Heart left ventricle (tissue), 16 donors: ENCODE results near the gene METRNL. TPM values are rescaled to one million over a fixed set of nuclear protein-coding genes. Genes with fewer than 3 reads are reported as not detected.
"Not testable (repeated sequence)": the region's sequence is repeated elsewhere in the genome, so short reads cannot be mapped to it uniquely, and the experiment has no call there.

Experiments
- ATAC-seq, 4 donors: fragments of 200-7000 bp; cut with Tn5 transposase; one replicate each; pipeline ENCODE4 v1.9.1; 2020 to 2022; ENCODE audit warnings: moderate library complexity in 4 of 4, mild to moderate bottlenecking in 3 of 4, moderate number of reproducible peaks in 1 of 4
- DNase-seq, 5 donors: peaks; one replicate each; pipeline ENCODE4 v3.0.0-alpha.2; 2020
- H3K27ac ChIP-seq, 12 donors: fragments of 200-600 bp; sonication (generic) in 4 of 12; one replicate each; pipeline versions ENCODE4 v1.5.0 to v1.8.0; 2016 to 2022; ENCODE audit warnings: mild to moderate bottlenecking in 2 of 12
- H3K27me3 ChIP-seq, 9 donors: fragments of 200-600 bp; sonication (generic) in 2 of 9; one replicate each; pipeline versions ENCODE4 v1.5.1 to v1.8.0; 2016 to 2022; ENCODE audit warnings: mild to moderate bottlenecking in 3 of 9
- H3K36me3 ChIP-seq, 9 donors: fragments of 200-600 bp; sonication (generic) in 2 of 9; one replicate each; pipeline versions ENCODE4 v1.5.0 to v1.8.0; 2018 to 2022; ENCODE audit warnings: mild to moderate bottlenecking in 2 of 9
- H3K4me1 ChIP-seq, 12 donors: fragments of 200-600 bp; sonication (generic) in 4 of 12; one replicate each; pipeline versions ENCODE4 v1.5.0 to v1.8.0; 2016 to 2022; ENCODE audit warnings: mild to moderate bottlenecking in 3 of 12
- H3K4me3 ChIP-seq, 12 donors: fragments of 200-600 bp; sonication (generic) in 4 of 12; one replicate each; pipeline versions ENCODE4 v1.5.0 to v1.8.0; 2017 to 2022; ENCODE audit warnings: mild to moderate bottlenecking in 9 of 12, moderate library complexity in 4 of 12
- H3K9me3 ChIP-seq, 12 donors: fragments of 200-600 bp; sonication (generic) in 4 of 12; one replicate each; pipeline versions ENCODE4 v1.5.0 to v1.8.0; 2016 to 2022; ENCODE audit warnings: mild to moderate bottlenecking in 1 of 12
- POLR2A ChIP-seq, 2 donors: fragments of 450-650 bp; IDR thresholded peaks; one replicate each; pipeline ENCODE4 v1.6.1; 2017; ENCODE audit warnings: antibody characterized with exemption in 2 of 2, mild to moderate bottlenecking in 2 of 2, moderate library complexity in 2 of 2
- WGBS, 4 donors: extraction: QIAGEN DNeasy Blood & Tissue Kit in 2 of 4; methylation state at CpG; one replicate each; pipeline versions ENCODE4 v1.1.5 to v1.1.7; 2013 to 2018; 5-methylcytosine and 5-hydroxymethylcytosine counted together
- intact Hi-C, 10 donors: fragments of 100-400 bp; cut with DNase I; formaldehyde crosslinking; loops; one replicate each; pipeline versions ENCODE4 v1.11.1 to v1.14.2; 2022
- polyA plus RNA-seq, 2 donors: library from polyadenylated mRNA; stranded (reverse); fragments of 200-250 nt; gene quantifications; one replicate each; pipeline ENCODE4 v1.2.3, GENCODE V29; 2013
- total RNA-seq, 9 donors: library from RNA; depleted of rRNA in 2 of 9; stranded (reverse); fragments of >200 nt in 2 of 9; fragmentation: NEBNext Ultra II Directional in 3 of 9; extraction: Animal tissue kit (Norgen Biotek cat#: 25700) in 3 of 9; gene quantifications; one replicate each; pipeline versions ENCODE4 v1.1.0 to v1.2.4, GENCODE V29; 2016 to 2023
- TF ChIP-seq, protein P1 (sequence below), 12 donors: fragments of 200-600 bp; sonication (generic) in 4 of 12; IDR thresholded peaks; one replicate each; pipeline versions ENCODE4 v1.5.0 to v1.8.0; 2018 to 2022; ENCODE audit warnings: antibody characterized with exemption in 12 of 12, mild to moderate bottlenecking in 5 of 12
- donor health status: ischemic (EF 13 %, LVEDD 7.1; RV severe dilation, severe dysfunction).
- donor health status: healthy with polysubstance abuse.
- donor health status: DM: no; HTN: yes; CAD: no.
- donor health status: DM: no; HTN: no; CAD: no.
- donor health status: ischemic (EF 25% LVEDD 6.9; RV normal size, moderate dysfunction).
- donor health status: ischemic (EF 25% LVEDD 5.7; RV mildly dilated, moderate dysfunction).
- donor health status: healthy.
- donor health status: DM: yes; HTN: yes; CAD: no.
- donor health status: ischemic (EF 35%, LVEDD 5.7; RV mildly dilated, moderate dysfunction).
- donor health status: nonischemic (EF 11% LVEDD 7.7; RV severe dilation, severe dysfunction).
- donor health status: DM: yes; HTN: yes; CAD: no.
- donor health status: PGD.
- donor health status: ischemic (EF 29% LVEDD 5.4; RV normal size, mild dysfunction).
- donor health status: nonischemic (EF 23%, LVEDD 6.1; RV moderate dilation, normal function).

Gene METRNL
- total and polyA plus RNA-seq, 11 donors = 59.4 to 144 (median 79.5) TPM

DNA sequence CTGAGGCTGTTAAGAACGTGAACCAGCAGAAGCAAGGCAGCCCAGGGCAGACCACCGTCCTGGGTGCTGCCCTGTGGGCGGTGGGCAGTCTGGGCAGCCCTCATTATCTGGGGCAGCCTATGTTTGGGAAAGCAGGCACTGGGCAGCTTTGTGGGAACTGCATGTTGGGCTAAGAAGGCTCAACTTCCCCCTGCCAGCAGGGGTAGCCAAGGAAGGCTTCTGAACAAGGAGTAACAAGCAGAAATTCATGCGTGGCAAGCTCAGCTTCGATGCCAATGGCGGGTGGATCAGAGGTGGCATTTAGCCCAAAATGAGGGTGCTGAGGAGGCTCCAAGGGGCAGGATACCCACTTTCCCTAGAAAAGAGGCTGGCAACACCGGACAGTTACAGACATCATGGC is 42.7 kb upstream of the METRNL start:
- TF ChIP-seq, protein P1, sequence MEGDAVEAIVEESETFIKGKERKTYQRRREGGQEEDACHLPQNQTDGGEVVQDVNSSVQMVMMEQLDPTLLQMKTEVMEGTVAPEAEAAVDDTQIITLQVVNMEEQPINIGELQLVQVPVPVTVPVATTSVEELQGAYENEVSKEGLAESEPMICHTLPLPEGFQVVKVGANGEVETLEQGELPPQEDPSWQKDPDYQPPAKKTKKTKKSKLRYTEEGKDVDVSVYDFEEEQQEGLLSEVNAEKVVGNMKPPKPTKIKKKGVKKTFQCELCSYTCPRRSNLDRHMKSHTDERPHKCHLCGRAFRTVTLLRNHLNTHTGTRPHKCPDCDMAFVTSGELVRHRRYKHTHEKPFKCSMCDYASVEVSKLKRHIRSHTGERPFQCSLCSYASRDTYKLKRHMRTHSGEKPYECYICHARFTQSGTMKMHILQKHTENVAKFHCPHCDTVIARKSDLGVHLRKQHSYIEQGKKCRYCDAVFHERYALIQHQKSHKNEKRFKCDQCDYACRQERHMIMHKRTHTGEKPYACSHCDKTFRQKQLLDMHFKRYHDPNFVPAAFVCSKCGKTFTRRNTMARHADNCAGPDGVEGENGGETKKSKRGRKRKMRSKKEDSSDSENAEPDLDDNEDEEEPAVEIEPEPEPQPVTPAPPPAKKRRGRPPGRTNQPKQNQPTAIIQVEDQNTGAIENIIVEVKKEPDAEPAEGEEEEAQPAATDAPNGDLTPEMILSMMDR (IDR thresholded peaks at IDR 0.05) = no peak
- TF ChIP-seq POLR2A (IDR thresholded peaks at IDR 0.05) = no peak
- Histone ChIP-seq H3K4me1 (no peaks in the 10 kb centered on the region), H3K4me3 (no peak overlapping the region), H3K27ac (no peak overlapping the region), H3K27me3 (no peaks in the 10 kb centered on the region), H3K9me3 (peaks cover 0 to 16% (median 7%) of the 10 kb centered on the region in 12 donors), H3K36me3 (peaks cover 0 to 37% (median 6%) of the 10 kb centered on the region in 9 donors)
- no peak for ATAC-seq
- intact Hi-C loops = no loop called here
- WGBS, 4 donors = 90 to 93% (median 92%) methylated on average over 7 of the region's 7 CpGs
- no peak for DNase-seq

DNA sequence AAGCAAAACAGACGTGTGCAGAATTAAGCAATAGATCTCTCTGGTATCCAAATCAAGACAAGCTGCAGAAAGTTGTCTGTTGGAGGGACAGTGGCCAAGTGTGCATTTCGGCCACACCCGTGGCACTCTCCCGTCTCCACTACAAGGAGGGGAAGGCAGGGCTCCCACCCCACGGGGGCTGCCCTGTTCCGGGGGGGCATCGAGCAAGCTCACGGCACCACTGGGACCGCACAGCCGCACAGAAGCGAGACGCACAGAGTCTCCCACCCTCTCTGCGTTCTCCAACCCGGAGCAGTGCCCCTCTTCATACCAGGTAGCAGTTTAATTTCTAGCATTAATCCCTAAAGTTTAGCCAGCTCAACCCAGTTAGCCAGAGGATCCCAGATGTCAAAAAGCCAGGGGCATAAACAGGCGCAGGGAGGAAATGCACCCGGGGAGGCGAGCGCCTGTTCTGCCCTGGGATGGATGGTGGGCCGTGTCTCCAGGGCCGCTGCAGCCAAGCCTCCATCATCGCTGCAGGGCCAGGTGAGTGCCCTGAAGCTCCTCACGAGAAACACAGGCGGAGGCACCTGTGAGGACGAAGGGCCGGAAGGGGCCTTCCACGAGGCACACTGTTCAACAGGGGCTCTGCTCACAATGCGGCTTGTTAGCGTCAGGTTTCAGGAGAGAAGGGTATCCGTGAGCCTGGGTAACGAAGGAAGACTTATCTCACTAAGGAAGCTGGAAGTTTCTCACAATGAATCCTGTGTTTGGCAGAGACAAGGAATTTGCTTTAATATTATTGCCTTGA is 42.1 kb upstream of the METRNL start:
- Histone ChIP-seq H3K9me3 (peaks cover 0 to 22% (median 11%) of the 10 kb centered on the region in 12 donors), H3K36me3 (peaks cover 0 to 43% (median 6%) of the 10 kb centered on the region in 9 donors), H3K4me3 (no peak overlapping the region), H3K4me1 (no peaks in the 10 kb centered on the region), H3K27me3 (no peaks in the 10 kb centered on the region), H3K27ac (no peak overlapping the region)
- no peak for DNase-seq
- intact Hi-C loops = no loop called here
- TF ChIP-seq, protein P1 (IDR thresholded peaks at IDR 0.05) = no peak
- no peak for TF ChIP-seq POLR2A (IDR thresholded peaks at IDR 0.05)
- WGBS, 4 donors = 90 to 94% (median 92%) methylated on average over 26 to 30 of the region's 30 CpGs
- no peak for ATAC-seq

DNA sequence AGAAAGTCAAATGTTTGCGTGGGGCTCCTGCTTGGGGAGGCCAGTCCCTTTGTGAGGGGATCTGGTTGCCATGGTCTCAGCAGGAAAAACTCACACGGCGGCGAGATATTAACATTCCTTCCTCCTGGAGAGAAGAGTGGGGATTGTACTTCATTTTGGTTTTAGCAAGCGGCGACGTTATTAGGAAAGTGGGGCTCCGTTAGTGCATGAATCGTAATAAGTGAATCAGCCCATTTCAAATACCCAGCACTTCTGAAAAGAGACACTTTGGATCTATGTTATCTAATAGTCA is 41.6 kb upstream of the METRNL start:
- Histone ChIP-seq H3K4me3 (no peak overlapping the region), H3K27ac (no peak overlapping the region), H3K27me3 (no peaks in the 10 kb centered on the region), H3K36me3 (peaks cover 0 to 46% (median 6%) of the 10 kb centered on the region in 9 donors), H3K4me1 (no peaks in the 10 kb centered on the region), H3K9me3 (peaks cover 0 to 27% (median 14%) of the 10 kb centered on the region in 12 donors)
- TF ChIP-seq, protein P1 (IDR thresholded peaks at IDR 0.05) = no peak
- no peak for TF ChIP-seq POLR2A (IDR thresholded peaks at IDR 0.05)
- 85 to 90% (median 87%) methylated on average over 9 of the region's 9 CpGs for WGBS, 4 donors
- DNase-seq (no peak), ATAC-seq (no peak)
- intact Hi-C loops = no loop called here

DNA sequence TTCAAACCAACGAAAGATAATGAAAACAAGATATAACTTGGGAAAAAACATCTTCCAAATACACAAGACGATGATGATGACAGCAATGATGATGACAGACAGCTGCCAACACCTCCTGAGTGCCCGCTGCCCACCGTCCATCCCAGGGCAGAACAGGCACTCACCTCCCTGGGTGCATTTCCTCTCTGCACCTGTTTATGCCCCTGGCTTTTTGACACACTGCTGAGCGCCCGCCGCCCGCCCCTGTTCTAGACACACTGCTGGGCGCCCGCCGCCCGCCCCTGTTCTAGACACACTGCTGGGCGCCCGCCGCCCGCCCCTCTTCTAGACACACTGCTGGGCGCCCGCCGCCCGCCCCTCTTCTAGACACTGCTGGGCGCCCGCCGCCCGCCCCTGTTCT is 40.4 kb upstream of the METRNL start:
- H3K27ac ChIP-seq, H3K27me3 ChIP-seq, intact Hi-C loops, H3K4me3 ChIP-seq, H3K4me1 ChIP-seq, DNase-seq, ATAC-seq: not testable (repeated sequence)
- Histone ChIP-seq H3K9me3 (peaks cover 0 to 33% (median 15%) of the 10 kb centered on the region in 12 donors), H3K36me3 (peaks cover 0 to 48% (median 6%) of the 10 kb centered on the region in 9 donors)
- WGBS, 4 donors = 93 to 98% (median 96%) methylated on average over 13 to 19 of the region's 24 CpGs
